GM18507 (cell line): ENCODE measurements around the gene ZNF774.
A peak's percentile ranks its signal among the peaks of the same experiment; 100 is the strongest.
"Not testable (repeated sequence)": the region's sequence is repeated elsewhere in the genome, so short reads cannot be mapped to it uniquely, and the experiment has no call there.

Source experiments
- DNase-seq: peaks from one replicate; pipeline ENCODE4 v3.0.0; 2011; ENCODE audit warnings: low read depth; ENCODE audit not compliant: insufficient read length; ENCODE audit errors: extremely low spot score
- FAIRE-seq: peaks from 2 replicates; lab custom pipeline; 2011; peaks lifted over from hg19 to GRCh38; lab: Jason Lieb, UNC

The ZNF774 gene

GRCh38 chr15:90343302-90343790 lies 8.7 kb upstream of the ZNF774 start:
- DNase-seq (no peak), FAIRE-seq (no peak)

DNA sequence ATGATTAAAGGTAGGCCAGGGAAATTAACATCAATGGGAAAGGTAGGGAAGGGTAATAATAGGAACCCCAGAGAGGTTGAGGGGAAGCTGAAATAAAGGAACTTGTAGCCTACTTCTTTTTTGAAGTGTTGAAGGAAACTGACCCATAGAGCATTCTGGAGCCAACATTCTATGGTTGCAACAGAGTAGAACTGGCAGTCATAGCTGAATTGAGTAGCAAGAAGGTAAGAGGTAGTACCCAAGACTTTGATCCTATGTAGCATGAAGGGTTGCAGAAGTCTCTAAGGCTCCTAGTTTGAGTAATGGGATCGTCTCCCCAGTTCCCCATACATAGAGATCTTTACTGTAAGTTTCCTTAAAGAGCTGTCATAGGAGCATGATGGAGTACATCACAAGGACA lies 7.4 kb upstream of the ZNF774 start:
- no peak for DNase-seq
- FAIRE-seq: no peak

GRCh38 chr15:90345857-90346256 lies 6.2 kb upstream of the ZNF774 start:
- DNase-seq: no peak
- no peak for FAIRE-seq

GRCh38 chr15:90347431-90348065 lies 4.5 kb upstream of the ZNF774 start:
- DNase-seq, FAIRE-seq: not testable (repeated sequence)

GRCh38 chr15:90348456-90348855 lies 3.6 kb upstream of the ZNF774 start:
- FAIRE-seq: no peak

DNA sequence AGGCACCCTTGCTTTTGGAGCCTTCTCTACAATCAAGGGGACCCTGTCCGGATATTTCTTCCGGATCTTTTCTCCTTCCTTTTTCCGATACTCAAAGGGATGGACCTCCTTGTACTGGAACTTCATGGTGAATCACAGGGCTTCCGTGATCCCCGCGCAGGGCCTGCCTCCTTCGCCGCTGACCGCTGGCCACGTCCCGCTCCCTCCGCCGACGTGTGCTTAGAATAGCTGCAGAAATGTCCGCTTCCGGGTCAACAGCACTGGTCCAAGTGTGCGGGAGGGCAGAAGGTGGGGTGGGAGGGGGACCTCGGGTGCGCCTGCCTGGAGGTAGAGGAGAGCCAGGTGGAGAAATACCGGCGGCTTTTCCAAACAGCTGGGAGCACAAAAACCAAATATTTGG lies 3.0 kb upstream of the ZNF774 start:
- DNase-seq (no peak), FAIRE-seq (no peak)

More at GRCh38 chr15:90348456-90348855, 3.6 kb upstream of the ZNF774 start:
- no peak for DNase-seq

- DNase-seq: no peak
- no peak for FAIRE-seq
Observed at GRCh38 chr15:90349821-90350220, 2.3 kb upstream of the ZNF774 start.

DNA sequence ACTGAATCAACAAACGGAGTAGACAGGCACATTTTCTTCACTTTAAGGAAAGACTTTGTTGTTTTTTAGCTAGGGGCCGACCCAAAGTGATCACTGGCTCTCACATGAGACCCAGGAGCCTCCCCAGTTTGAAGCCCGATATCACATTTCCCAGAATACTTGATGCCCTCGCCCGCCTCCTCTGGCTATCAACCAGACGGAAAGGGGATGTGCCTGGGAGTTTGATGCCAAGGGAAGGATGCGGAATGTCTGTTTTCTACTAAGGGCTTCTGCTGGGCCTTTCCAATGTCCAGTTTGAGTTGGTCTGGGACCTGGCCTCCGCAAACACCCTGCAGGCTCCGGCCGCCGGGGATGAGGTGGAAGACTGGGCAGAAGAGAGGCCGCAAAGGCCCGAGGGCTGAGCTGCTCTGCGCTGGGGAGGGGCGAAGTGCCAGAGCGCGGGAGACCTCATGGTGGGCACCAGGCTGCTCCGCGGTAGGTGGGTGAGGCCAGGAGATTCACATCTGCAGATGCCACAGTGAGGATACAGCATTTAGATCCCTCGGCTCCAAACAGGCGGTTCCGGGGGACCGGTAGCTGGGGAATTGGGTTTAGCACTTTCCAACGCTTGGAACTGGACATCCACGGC lies 491 bp upstream of the ZNF774 start:
- FAIRE-seq: no peak
- DNase-seq: no peak

DNA sequence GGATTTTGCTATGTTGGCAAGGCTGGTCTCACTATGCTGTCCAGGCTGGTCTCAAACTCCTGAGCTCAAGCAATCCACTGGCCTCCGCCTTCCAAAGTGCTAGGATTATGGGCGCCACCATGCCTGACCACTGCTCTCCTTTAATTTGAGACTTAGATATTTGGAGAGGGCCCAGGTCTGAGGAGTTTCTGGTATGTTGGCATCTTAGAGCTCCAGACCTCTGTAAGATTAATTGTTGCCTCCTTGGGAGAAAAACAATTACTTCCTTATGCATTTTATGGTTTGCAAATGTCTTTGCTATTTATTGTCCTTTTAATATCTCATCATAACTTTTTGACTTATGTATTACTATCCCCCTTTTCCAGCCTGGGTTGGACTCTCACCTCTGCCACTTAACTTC lies 2.9 kb downstream of the ZNF774 start:
- FAIRE-seq (no peak), DNase-seq (no peak)

DNA sequence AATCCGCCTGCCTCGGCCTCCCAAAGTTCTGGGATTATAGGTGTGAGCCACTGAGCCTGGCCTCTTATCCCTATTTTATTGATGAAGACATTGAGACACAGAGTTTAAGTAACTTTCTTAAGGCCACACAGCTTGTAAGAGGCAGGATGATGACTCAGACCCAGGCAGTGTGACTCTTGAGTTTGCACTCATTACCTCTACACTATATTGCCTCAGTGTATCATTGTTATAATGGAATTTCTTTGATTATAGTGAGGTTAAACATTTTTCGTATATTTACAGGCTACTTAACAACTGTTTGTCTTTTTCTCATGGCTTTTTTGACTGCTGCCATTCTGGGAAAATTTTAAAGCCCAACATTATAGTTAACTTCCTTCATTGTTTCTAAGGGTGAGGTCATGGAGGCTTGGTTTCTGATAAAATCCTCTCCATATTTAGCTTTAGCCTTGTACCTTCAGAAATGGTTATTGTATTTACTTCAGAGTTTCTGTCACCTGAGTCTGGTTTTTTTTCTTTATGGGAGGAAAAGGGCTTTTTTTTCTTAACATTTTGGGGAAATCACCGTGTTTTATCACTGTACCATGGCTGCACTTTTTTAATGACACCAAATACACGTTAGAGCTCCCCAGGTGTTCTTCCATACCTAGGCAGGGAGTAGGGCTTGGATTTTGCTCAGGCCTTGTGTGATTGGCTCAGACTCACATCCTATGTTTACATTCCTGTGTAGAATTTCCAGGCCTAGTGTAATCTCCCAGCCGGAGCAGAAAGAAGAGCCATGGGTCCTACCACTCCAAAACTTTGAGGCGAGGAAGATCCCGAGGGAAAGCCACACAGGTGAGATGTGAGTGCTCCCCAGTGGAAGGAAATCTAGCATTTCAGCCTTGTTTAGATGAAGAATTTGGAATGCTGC lies 6.3 kb downstream of the ZNF774 start:
- DNase-seq (no peak), FAIRE-seq (no peak)

DNA sequence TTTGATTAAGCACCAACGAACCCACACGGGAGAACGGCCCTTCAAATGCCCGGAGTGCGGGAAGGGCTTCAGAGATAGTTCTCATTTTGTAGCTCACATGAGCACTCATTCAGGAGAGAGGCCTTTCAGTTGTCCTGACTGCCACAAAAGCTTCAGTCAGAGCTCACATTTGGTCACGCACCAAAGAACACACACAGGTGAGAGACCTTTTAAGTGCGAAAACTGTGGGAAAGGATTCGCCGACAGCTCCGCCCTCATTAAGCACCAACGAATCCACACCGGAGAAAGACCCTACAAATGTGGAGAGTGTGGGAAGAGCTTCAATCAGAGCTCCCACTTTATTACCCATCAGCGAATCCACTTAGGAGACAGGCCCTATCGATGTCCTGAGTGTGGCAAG lies 8.7 kb downstream of the ZNF774 start:
- FAIRE-seq: no peak
- DNase-seq: no peak

DNA sequence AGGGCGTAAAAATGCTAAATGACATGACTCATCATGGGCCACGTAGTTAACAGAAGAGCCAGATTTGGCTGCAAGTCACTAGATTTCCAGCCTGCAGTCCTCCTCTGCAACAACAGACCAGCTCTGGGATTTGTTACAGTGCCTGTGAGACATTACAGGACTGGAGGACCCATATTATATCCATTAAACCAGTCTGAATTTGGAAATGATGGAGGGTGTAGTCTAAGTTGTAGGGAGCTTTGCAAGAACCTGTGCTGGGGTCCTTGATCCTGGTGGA lies 10.8 kb downstream of the ZNF774 start:
- FAIRE-seq: no peak
- DNase-seq: no peak

GRCh38 chr15:90364251-90364650 lies 12.2 kb downstream of the ZNF774 start:
- no peak for FAIRE-seq
- no peak for DNase-seq

- DNase-seq (no peak), FAIRE-seq (no peak)
Observed at GRCh38 chr15:90365414-90366055, 13.5 kb downstream of the ZNF774 start.

DNA sequence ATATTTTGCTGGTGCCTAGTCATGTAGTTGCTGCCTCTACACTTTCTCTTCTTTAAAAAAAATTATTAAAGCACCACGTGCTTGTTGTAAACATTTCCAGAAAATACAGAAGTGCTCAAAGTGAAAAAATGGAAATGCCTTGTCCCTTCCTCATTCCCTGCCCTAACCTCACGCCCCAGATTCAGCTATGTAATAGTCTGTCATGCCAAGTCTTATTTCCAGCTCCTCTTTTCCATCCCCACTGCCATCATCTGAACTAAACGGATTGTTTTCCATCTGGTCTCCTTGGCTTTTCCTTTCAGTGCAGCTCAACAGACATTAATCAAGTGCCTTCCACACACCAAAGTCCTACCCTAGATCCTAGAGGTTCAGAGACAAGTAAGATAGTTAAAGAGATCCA lies 15.5 kb downstream of the ZNF774 start:
- FAIRE-seq (no peak), DNase-seq (no peak)

- FAIRE-seq (no peak), DNase-seq (no peak)
Observed at GRCh38 chr15:90375071-90375470, 23.0 kb downstream of the ZNF774 start.

DNA sequence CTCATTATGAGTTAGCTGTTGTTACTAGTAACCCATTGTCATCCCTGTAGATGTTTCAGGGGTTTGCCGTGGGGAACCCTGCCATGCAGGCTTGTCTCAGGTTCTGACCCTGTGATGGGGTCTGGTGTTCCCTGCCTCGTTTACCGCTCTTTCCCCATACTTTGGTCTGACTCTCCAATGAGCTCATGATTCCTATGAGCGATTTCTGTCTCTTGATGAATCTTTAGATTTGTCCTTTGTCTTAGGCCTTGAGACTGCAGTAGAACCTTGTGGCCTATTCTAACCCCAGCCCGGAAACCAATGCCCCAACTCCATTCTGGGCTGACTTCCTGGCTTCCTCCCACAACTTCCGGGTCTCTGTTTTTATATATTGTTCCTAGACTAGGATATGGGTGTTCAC lies 24.7 kb downstream of the ZNF774 start:
- FAIRE-seq: peak; percentile 59
- DNase-seq: no peak

GRCh38 chr15:90379263-90379662 lies 27.2 kb downstream of the ZNF774 start:
- DNase-seq (no peak), FAIRE-seq (no peak)

DNA sequence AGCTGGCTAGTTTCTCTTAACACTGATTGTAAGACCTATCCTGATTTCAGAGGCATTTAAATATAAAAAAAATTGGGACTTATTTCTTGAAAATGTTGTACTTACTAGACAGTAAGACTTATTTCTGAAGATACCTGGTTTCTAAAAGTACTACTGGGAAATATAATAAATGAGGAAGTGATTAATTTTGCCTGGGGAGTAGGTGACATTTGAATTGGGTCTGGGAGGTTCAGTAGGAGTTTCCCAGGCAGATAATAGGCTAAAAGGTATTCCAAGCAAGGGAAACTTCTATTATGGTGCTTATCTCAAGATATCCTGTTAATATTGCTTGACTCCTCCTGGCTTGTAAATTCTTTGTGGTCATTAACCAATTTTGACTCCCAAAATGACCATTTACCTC lies 29.4 kb downstream of the ZNF774 start:
- DNase-seq: no peak
- no peak for FAIRE-seq

- no peak for FAIRE-seq
Observed at GRCh38 chr15:90382320-90382719, 30.2 kb downstream of the ZNF774 start.

More at GRCh38 chr15:90382320-90382719, 30.2 kb downstream of the ZNF774 start:
- no peak for DNase-seq
